Astrocyte (in vitro differentiated cells and primary cell): ENCODE results near the gene TRPC4AP.

Experiments
- CTCF ChIP-seq: IDR thresholded peaks from 2 replicates; pipeline ENCODE4 v1.5.1; 2011; ENCODE audit warnings: low read depth, mild to moderate bottlenecking, inconsistent platforms, low read length, moderate library complexity; ENCODE audit not compliant: insufficient read depth
- EZH2 ChIP-seq: IDR thresholded peaks from 2 replicates; pipeline ENCODE4 v1.6.1; 2012; ENCODE audit warnings: mild to moderate bottlenecking, low read length, inconsistent platforms; ENCODE audit not compliant: insufficient read depth

- TF ChIP-seq CTCF (no peak), EZH2 (no peak)
Measured at GRCh38 chr20:35021063-35021462, 71.5 kb downstream of the TRPC4AP start.
